Activated CD4-positive, alpha-beta memory T cell treated with anti-CD3 and anti-CD28 coated beads, Interleukin-2, amount 10 ng/mL, durations not matched to agents 7 days and 5 days (primary cell): ENCODE measurements around the gene RAB40B. TPM values are rescaled to one million over a fixed set of nuclear protein-coding genes. Genes with fewer than 3 reads are reported as not detected.

ENCODE experiments used
- CTCF ChIA-PET: fragments of 350-600 bp; sonication (Branson Sonifier 250); formaldehyde crosslinking; loops from one replicate; lab custom pipeline; 2021; ENCODE audit warnings: antibody characterized with exemption, inconsistent platforms; lab: Charles Lee
- POLR2A ChIA-PET: fragments of 350-600 bp; sonication (Branson Sonifier 250); formaldehyde crosslinking; loops from one replicate; lab custom pipeline; 2021; ENCODE audit warnings: antibody characterized with exemption; lab: Charles Lee
- DNase-seq: peaks from one replicate; pipeline ENCODE4 v3.0.0-alpha.2; 2020
- H3K27ac Mint-ChIP-seq: one replicate; pipeline ENCODE4 v1.8.0; 2021; ENCODE audit warnings: mild to moderate bottlenecking, mixed read lengths
- H3K27me3 Mint-ChIP-seq: one replicate; pipeline ENCODE4 v1.8.0; 2021; ENCODE audit warnings: mixed read lengths
- H3K36me3 Mint-ChIP-seq: one replicate; pipeline ENCODE4 v1.8.0; 2021; ENCODE audit warnings: low read depth, mixed read lengths
- H3K4me1 Mint-ChIP-seq: one replicate; pipeline ENCODE4 v1.8.0; 2021; ENCODE audit warnings: mixed read lengths
- H3K4me3 Mint-ChIP-seq: one replicate; pipeline ENCODE4 v1.8.0; 2021; ENCODE audit warnings: mild to moderate bottlenecking, mixed read lengths
- H3K9me3 Mint-ChIP-seq: one replicate; pipeline ENCODE4 v1.8.0; 2021; ENCODE audit warnings: mixed read lengths
- total RNA-seq, 2 experiments: library from RNA; stranded (reverse); gene quantifications; one replicate each; pipeline ENCODE4 v1.2.3, GENCODE V29; 2021

RAB40B gene
- total RNA-seq, 2 experiments from 2014 or later = 1.4 to 2.0 TPM

DNA sequence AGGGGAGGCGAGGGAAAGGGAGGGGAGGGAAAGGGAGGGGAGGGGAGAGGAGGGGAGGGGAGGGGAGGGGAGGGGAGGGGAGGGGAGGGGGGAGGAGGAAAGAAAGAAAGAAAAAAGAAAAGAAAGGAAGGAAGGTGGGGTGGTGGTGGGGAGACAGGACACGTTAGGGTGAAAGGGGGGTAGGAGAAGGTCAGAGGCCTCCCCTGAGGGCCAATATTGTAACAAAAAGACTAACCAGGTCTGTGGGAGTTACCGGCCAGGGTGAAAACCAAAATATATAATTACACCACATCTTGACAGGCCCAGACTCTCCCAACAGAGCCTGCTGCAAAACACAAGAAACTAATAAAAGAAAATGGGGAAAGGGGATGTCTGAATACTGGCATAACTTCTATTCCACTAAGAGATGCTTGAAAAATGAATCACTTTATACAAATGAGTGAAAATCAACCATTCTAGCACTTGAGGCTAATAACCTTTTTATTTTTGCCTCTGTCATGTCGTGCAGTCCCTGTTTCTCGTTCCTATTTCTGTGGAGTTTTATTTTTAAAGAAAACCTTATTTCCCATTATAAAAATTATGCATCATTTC is 60.2 kb downstream of the RAB40B start:
- no peak for DNase-seq
- no peaks in the 10 kb centered on the region for H3K27me3 Mint-ChIP-seq
- H3K9me3 Mint-ChIP-seq = no peaks in the 10 kb centered on the region
- no peak overlapping the region for H3K4me3 Mint-ChIP-seq
- ChIA-PET CTCF (no interaction called here), POLR2A (no interaction called here)
- no peak overlapping the region for H3K27ac Mint-ChIP-seq
- peaks cover 26% of the 10 kb centered on the region for H3K4me1 Mint-ChIP-seq
- H3K36me3 Mint-ChIP-seq = peaks cover 57% of the 10 kb centered on the region

DNA sequence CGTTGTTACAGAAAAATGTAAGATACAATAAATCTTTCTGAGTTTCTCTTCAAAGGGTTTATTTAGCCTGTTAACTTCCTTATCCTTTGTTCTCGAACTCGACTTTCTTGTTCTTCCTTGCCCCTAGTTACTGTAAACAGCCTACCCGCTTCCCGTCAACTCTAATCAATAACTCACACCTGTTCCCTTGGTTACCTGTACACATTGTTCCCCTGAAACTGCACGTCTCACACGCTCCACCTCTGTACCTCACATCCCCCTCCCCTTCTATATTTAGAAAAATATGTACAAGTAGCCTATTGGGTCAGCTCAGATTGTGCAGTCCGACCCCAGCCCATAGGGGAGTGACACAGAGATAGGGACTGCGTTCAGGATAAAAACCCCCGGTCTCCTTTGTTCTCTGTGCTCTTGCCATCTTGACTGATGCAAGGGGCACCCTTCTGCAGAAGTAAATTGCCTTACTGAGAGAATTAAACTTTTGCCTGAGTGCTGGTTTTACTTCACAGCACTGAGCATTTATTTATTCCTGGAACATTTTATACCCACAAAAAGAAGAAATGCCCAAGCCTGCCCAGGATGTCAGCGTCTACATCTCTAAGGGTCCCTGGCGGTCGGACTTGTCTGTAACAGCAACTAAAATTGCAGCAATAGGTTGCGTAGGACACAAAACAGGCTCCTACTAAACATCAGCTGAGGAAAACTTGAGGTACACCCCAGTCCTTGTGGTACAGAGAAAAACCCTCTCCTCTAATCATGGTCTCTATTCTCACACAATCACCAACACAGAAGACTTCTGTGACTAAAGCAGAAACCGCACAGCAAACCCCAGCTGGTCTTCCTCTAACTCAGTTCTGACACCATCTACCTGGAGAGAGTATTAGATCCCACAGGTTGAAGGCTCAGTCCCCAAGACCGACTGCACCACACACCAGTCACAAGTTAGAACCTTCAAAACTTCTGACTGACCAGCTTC is 61.6 kb downstream of the RAB40B start:
- Mint-ChIP-seq H3K4me3 (no peak overlapping the region), H3K27me3 (no peaks in the 10 kb centered on the region), H3K27ac (peak overlapping the region; percentile 15), H3K36me3 (peaks cover 49% of the 10 kb centered on the region), H3K9me3 (no peaks in the 10 kb centered on the region), H3K4me1 (peaks cover 27% of the 10 kb centered on the region)
- ChIA-PET POLR2A (no interaction called here), CTCF (no interaction called here)
- DNase-seq = no peak

DNA sequence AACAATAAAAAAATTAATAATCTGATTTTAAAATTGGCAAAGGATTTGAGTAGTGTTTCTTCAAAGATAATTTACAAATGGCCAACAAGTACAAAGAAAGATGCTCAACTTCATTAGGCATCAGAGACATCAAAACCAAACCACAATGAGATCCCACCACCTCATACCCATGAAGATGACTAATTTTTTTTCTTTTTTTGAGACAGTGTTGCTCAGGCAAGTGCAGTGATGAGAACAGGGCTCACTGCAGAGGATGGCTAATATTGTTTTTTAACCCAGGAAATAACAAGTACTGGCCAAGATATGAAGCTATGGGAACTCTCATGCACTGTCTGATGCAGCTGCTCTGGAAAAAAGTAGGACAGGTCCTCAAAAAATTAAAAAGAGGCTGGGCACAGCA is 65.2 kb downstream of the RAB40B start:
- H3K4me1 Mint-ChIP-seq = peaks cover 24% of the 10 kb centered on the region
- no peaks in the 10 kb centered on the region for H3K27me3 Mint-ChIP-seq
- no peaks in the 10 kb centered on the region for H3K9me3 Mint-ChIP-seq
- no peak overlapping the region for H3K27ac Mint-ChIP-seq
- ChIA-PET POLR2A (no interaction called here), CTCF (no interaction called here)
- peaks cover 40% of the 10 kb centered on the region for H3K36me3 Mint-ChIP-seq
- no peak for DNase-seq
- H3K4me3 Mint-ChIP-seq = no peak overlapping the region

DNA sequence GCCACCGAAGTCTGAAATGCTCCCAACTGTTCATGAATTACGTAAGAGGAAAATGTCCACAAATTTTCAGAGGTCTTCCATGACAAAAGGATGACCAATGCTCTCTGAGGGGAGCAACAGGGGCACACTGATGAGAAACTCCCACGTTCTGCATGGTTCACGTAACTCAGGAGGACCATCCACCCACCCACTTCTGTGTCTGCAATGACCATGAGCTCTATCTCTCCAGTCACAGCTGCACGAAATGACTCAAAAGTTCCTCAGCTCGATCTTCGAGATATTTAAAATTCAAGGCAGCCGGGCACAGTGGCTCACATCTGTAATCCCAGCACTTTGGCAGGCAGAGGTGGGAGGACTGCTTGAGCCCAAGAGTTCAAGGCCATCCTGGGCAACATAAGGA is 66.0 kb downstream of the RAB40B start:
- POLR2A ChIA-PET = interaction anchor here (1.8 kb wide), 1 partner anchor 10 kb away, joined by 5 read pairs; no protein-coding TSS in a partner anchor
- no peak for DNase-seq
- CTCF ChIA-PET = interaction anchor here (0.6 to 1.1 kb wide), 2 partner anchors 10 to 284 kb away, joined by 3 read pairs; no protein-coding TSS in a partner anchor
- Mint-ChIP-seq H3K4me1 (peaks cover 20% of the 10 kb centered on the region), H3K36me3 (peaks cover 40% of the 10 kb centered on the region), H3K9me3 (no peaks in the 10 kb centered on the region), H3K27ac (no peak overlapping the region), H3K4me3 (no peak overlapping the region), H3K27me3 (no peaks in the 10 kb centered on the region)

DNA sequence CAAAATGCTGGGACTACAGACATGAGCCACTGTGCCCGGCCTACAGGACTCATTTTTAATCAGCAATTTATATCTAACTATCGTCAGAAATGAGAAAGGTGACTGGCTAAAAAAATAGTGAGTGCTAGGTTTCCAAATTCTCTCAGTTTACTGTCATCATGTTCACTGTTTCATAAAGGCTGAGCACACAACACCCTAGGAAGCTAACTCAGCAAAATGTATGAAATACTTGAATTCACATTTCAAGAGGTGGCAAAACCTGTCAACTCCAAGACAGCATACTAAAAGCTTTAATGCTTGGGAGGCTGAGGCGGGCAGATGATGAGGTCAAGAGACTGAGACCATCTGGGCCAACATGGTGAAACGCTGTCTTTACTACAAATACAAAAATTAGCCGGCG is 67.0 kb downstream of the RAB40B start:
- peaks cover 41% of the 10 kb centered on the region for H3K36me3 Mint-ChIP-seq
- no peak overlapping the region for H3K27ac Mint-ChIP-seq
- H3K9me3 Mint-ChIP-seq = no peaks in the 10 kb centered on the region
- DNase-seq = no peak
- CTCF ChIA-PET = interaction anchor here (1.1 kb wide), 1 partner anchor 9 kb away, joined by 3 read pairs; no protein-coding TSS in a partner anchor
- POLR2A ChIA-PET = interaction anchor here (1.8 kb wide), 1 partner anchor 9 kb away, joined by 5 read pairs; no protein-coding TSS in a partner anchor
- H3K4me1 Mint-ChIP-seq = peaks cover 14% of the 10 kb centered on the region
- H3K27me3 Mint-ChIP-seq = no peaks in the 10 kb centered on the region
- H3K4me3 Mint-ChIP-seq = no peak overlapping the region

DNA sequence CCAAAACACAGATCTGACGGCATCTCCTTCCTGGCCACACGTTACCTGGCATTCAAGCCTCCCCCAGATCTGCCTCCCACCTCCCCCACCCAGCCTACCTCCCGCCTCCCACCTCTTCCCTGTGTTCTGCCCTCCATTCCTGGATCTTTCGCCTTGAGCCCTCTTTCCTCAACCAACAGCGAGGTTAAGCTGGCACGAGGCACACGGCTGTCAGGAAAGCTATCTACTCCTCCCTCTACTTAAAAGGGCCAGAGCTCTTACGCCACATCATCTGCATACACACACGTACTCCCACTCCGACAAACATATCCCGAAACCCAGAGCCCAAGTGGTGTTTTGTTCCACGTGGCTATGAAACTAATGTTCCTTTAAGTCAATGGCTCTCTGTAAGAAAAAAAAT is 68.3 kb downstream of the RAB40B start:
- no peak overlapping the region for H3K4me3 Mint-ChIP-seq
- H3K4me1 Mint-ChIP-seq = peaks cover 10% of the 10 kb centered on the region
- H3K36me3 Mint-ChIP-seq = peaks cover 41% of the 10 kb centered on the region
- H3K9me3 Mint-ChIP-seq = no peaks in the 10 kb centered on the region
- no peaks in the 10 kb centered on the region for H3K27me3 Mint-ChIP-seq
- no peak for DNase-seq
- POLR2A ChIA-PET = no interaction called here
- no peak overlapping the region for H3K27ac Mint-ChIP-seq
- CTCF ChIA-PET = no interaction called here

DNA sequence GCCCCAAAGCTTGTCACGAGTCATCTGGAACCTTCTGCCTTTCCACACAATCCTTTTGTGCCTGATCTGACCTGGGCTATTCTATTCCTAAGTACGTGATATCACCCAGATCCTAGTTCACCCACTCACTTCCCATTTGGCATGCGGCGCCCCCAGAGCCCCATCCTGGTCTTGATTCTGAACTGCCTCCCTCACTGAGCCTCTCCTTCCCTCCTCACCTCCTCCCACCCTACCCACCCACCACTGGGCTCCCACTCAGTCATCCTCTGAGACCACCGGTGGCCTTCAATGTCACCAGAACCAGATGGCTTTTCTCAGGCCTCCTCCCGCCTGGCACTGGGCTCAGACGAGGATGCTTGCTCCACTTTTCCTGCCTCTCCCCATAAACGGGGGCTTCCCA is 68.8 kb downstream of the RAB40B start:
- CTCF ChIA-PET = no interaction called here
- POLR2A ChIA-PET = no interaction called here

DNA sequence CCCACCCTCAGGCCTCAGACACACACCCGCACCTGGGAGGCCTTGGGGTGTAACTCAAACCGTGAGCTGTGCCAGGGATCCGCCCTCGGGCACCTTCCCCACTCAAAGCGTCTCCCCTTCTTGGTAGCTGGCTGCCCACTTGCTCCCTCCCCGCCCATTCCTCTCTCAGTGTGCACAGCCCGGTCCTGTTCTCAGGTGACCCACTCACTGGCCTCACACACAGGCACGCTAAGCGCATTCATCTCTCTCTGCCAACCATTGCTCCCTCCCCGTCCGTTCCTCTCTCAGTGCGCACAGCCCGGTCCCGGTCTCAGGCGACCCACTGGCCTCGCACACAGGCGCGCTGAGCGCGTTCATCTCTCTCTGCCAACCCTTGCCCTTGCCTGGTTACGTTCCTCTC is 71.1 kb downstream of the RAB40B start:
- ChIA-PET CTCF (no interaction called here), POLR2A (no interaction called here)
- no peaks in the 10 kb centered on the region for H3K9me3 Mint-ChIP-seq
- H3K36me3 Mint-ChIP-seq = peaks cover 44% of the 10 kb centered on the region
- H3K4me1 Mint-ChIP-seq = no peaks in the 10 kb centered on the region
- no peaks in the 10 kb centered on the region for H3K27me3 Mint-ChIP-seq
- H3K4me3 Mint-ChIP-seq = no peak overlapping the region
- no peak overlapping the region for H3K27ac Mint-ChIP-seq
- DNase-seq = no peak

More for the DNA sequence above, 68.8 kb downstream of the RAB40B start:
- H3K27me3 Mint-ChIP-seq = no peaks in the 10 kb centered on the region
- H3K4me1 Mint-ChIP-seq = peaks cover 9% of the 10 kb centered on the region
- H3K36me3 Mint-ChIP-seq = peaks cover 45% of the 10 kb centered on the region
- no peak overlapping the region for H3K27ac Mint-ChIP-seq
- no peak overlapping the region for H3K4me3 Mint-ChIP-seq
- no peaks in the 10 kb centered on the region for H3K9me3 Mint-ChIP-seq
- no peak for DNase-seq

DNA sequence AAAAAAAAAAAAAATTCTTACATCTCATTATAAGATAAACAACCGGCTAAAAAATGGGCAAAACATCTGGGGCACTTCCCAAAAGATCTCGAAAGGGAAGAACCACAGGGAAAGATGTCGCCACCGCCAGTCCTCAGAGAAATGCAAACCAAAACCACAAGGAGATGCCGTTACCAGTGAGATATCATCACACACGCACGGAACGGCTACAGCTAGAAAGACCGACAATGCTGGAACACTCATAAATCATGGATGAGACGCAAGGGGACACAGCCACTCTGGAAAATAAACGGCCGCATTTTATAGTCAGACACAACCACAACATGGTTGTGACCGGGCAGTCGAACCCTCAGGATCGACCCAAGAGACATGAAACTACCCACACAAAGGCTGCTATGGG is 74.8 kb downstream of the RAB40B start:
- CTCF ChIA-PET = no interaction called here
- H3K4me3 Mint-ChIP-seq = no peak overlapping the region

DNA sequence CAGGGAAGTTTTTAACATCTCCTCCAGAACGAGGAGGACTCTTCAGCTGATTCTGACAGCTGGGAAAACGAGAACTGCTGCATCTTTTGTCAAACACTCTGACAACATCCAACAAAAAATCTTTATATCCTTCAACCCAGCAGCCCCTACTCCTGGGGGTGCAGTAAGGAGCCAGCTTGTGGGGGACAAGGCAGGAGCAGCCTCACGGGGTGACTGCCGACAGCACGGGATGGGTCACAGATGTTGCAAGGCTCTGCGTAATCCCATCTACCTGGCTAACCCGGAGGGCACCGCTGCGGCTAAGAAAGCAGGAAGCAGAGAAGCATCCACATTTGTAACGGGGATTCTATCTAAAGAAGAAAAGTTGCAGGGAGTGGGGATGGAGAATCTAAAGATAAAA is 78.9 kb downstream of the RAB40B start:
- no peak for DNase-seq
- Mint-ChIP-seq H3K4me1 (no peaks in the 10 kb centered on the region), H3K4me3 (no peak overlapping the region), H3K27me3 (no peaks in the 10 kb centered on the region), H3K27ac (peak overlapping the region; percentile 16), H3K36me3 (peaks cover 58% of the 10 kb centered on the region), H3K9me3 (no peaks in the 10 kb centered on the region)
- ChIA-PET CTCF (no interaction called here), POLR2A (interaction anchor here (0.6 kb wide), 1 partner anchor 28 kb away, joined by 3 read pairs; the partner anchor contains the start of gene WDR45B)

More for the DNA sequence above, 74.8 kb downstream of the RAB40B start:
- Mint-ChIP-seq H3K36me3 (peaks cover 55% of the 10 kb centered on the region), H3K27me3 (no peaks in the 10 kb centered on the region), H3K27ac (no peak overlapping the region), H3K9me3 (no peaks in the 10 kb centered on the region), H3K4me1 (no peaks in the 10 kb centered on the region)
- POLR2A ChIA-PET = no interaction called here
- DNase-seq = no peak

DNA sequence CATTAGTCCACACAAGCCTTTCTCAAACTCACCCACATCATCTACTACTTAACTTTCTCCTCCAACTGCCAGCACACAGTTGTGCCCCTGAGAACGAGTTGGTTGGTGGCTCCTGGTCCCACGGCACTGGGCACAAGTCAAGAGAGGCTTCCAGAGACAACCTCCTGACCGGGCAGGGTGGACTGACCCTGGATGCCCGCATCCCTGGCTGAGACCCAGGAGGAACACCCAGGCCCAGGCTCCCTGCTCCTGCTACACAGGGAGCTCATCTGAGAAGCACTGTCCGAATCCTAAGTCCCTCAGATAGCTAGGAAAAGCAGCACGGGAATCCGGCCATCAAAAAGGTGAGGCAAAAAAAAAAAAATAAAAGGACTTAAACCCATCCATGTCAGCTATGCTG is 79.3 kb downstream of the RAB40B start:
- H3K27ac Mint-ChIP-seq = no peak overlapping the region
- H3K4me1 Mint-ChIP-seq = no peaks in the 10 kb centered on the region
- no peaks in the 10 kb centered on the region for H3K9me3 Mint-ChIP-seq
- no peak overlapping the region for H3K4me3 Mint-ChIP-seq
- DNase-seq = no peak
- peaks cover 62% of the 10 kb centered on the region for H3K36me3 Mint-ChIP-seq
- H3K27me3 Mint-ChIP-seq = no peaks in the 10 kb centered on the region
- ChIA-PET POLR2A (interaction anchor here (0.6 kb wide), 1 partner anchor 29 kb away, joined by 3 read pairs; the partner anchor contains the start of gene WDR45B), CTCF (no interaction called here)

DNA sequence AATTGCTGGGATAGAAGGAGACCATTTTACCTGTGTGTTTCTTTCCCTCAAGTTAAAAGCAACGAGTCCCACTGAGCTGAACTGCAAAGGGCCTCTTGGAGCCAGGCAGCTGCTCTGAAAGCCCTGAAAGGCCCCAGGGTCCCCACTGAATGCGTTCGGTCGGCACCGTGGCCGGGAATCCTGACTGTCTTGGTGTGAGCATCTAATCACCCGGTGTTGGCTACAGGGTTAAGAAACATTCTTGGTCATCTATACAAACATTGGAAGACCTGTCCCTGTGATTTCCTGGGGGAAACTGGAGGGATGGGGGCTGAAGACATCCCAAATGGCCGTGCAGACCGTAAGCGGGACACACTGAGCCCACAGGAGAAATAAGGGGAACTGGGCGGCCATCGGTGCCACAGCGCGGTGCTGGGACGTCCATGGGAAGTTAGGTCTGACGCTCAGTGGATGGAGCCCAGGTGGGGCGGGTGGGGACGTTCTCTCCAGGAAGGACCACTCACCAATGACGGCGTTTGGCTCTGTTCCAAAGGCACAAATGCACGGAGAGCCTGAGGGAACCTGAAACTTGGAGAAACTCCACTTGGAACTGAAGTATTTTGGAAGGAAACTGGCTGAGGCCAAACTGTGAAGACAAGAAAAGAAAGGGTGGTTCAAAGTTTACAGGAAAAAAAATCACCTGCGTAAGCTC is 82.3 kb downstream of the RAB40B start:
- H3K9me3 Mint-ChIP-seq = no peaks in the 10 kb centered on the region
- no peaks in the 10 kb centered on the region for H3K27me3 Mint-ChIP-seq
- peaks cover 53% of the 10 kb centered on the region for H3K36me3 Mint-ChIP-seq
- DNase-seq = no peak
- ChIA-PET CTCF (no interaction called here), POLR2A (no interaction called here)
- no peaks in the 10 kb centered on the region for H3K4me1 Mint-ChIP-seq
- H3K4me3 Mint-ChIP-seq = no peak overlapping the region
- H3K27ac Mint-ChIP-seq = no peak overlapping the region
